H9 (cell line): Measurements from ENCODE around the gene OGG1. TPM values are rescaled to one million over a fixed set of nuclear protein-coding genes. Genes with fewer than 3 reads are reported as not detected.

Source experiments
- DNase-seq: peaks from one replicate; pipeline ENCODE4 v3.0.0-alpha.2; 2017
- H2AFZ ChIP-seq: one replicate; pipeline ENCODE4 v1.6.1; 2013; ENCODE audit warnings: mild to moderate bottlenecking, low read length, control low read depth, moderate library complexity
- H2AK5ac ChIP-seq: 2 replicates; pipeline ENCODE4 v1.6.1; 2013; ENCODE audit warnings: low read length, control low read depth, mixed read lengths; ENCODE audit not compliant: insufficient read length
- H2BK120ac ChIP-seq: one replicate; pipeline ENCODE4 v1.6.1; 2013; ENCODE audit warnings: low read depth, mild to moderate bottlenecking, low read length, control low read depth, inconsistent platforms; ENCODE audit not compliant: poor library complexity, severe bottlenecking
- H2BK12ac ChIP-seq: 2 replicates; pipeline ENCODE4 v1.6.1; 2013; ENCODE audit warnings: low read length, control low read depth, mixed read lengths, low read depth; ENCODE audit not compliant: insufficient read length
- H2BK15ac ChIP-seq: 2 replicates; pipeline ENCODE4 v1.6.1; 2013; ENCODE audit warnings: low read depth, low read length, control low read depth
- H2BK20ac ChIP-seq: one replicate; pipeline ENCODE4 v1.6.1; 2013; ENCODE audit warnings: low read depth, mild to moderate bottlenecking, low read length, control low read depth, inconsistent platforms; ENCODE audit not compliant: poor library complexity, severe bottlenecking
- H2BK5ac ChIP-seq: 2 replicates; pipeline ENCODE4 v1.6.1; 2013; ENCODE audit warnings: low read length, control low read depth, mixed read lengths; ENCODE audit not compliant: insufficient read length
- H3K14ac ChIP-seq: 2 replicates; pipeline ENCODE4 v1.6.1; 2013; ENCODE audit warnings: low read length, control low read depth; ENCODE audit not compliant: insufficient read depth
- H3K18ac ChIP-seq: 2 replicates; pipeline ENCODE4 v1.6.1; 2013; ENCODE audit warnings: low read depth, mild to moderate bottlenecking, mixed read lengths, low read length, control low read depth; ENCODE audit not compliant: insufficient read length
- H3K23ac ChIP-seq: 2 replicates; pipeline ENCODE4 v1.6.1; 2013; ENCODE audit warnings: low read length, control low read depth, mixed read lengths, low read depth; ENCODE audit not compliant: insufficient read length
- H3K23me2 ChIP-seq: 2 replicates; pipeline ENCODE4 v1.6.1; 2013; ENCODE audit warnings: low read depth, mild to moderate bottlenecking, mixed read lengths, low read length, control low read depth; ENCODE audit not compliant: insufficient read length, poor library complexity, severe bottlenecking
- H3K27ac ChIP-seq: 2 replicates; pipeline ENCODE4 v1.5.1; 2013; ENCODE audit warnings: low read length, control low read depth, mixed read lengths, low read depth; ENCODE audit not compliant: insufficient read length
- H3K27me3 ChIP-seq: 2 replicates; pipeline ENCODE4 v1.6.1; 2013; ENCODE audit warnings: low read length, control low read depth, inconsistent platforms; ENCODE audit not compliant: insufficient read depth
- H3K4ac ChIP-seq: 2 replicates; pipeline ENCODE4 v1.6.1; 2013; ENCODE audit warnings: low read depth, mild to moderate bottlenecking, control low read depth, inconsistent platforms, low read length, moderate library complexity
- H3K4me1 ChIP-seq: 2 replicates; pipeline ENCODE4 v1.6.1; 2013; ENCODE audit warnings: low read length, control low read depth, inconsistent platforms; ENCODE audit not compliant: insufficient read depth
- H3K4me2 ChIP-seq: 2 replicates; pipeline ENCODE4 v1.6.1; 2013; ENCODE audit warnings: low read length, control low read depth, mixed read lengths; ENCODE audit not compliant: insufficient read length, insufficient read depth
- H3K56ac ChIP-seq: 2 replicates; pipeline ENCODE4 v1.6.1; 2013; ENCODE audit warnings: low read depth, mild to moderate bottlenecking, mixed read lengths, low read length, control low read depth; ENCODE audit not compliant: insufficient read length
- H3K79me1 ChIP-seq: 2 replicates; pipeline ENCODE4 v1.6.1; 2013; ENCODE audit warnings: low read depth, mild to moderate bottlenecking, moderate library complexity, low read length, control low read depth, inconsistent platforms; ENCODE audit not compliant: insufficient read depth, poor library complexity, severe bottlenecking
- H3K79me2 ChIP-seq: 2 replicates; pipeline ENCODE4 v1.6.1; 2013; ENCODE audit warnings: low read length, control low read depth, inconsistent platforms; ENCODE audit not compliant: insufficient read depth
- H3K9ac ChIP-seq: 2 replicates; pipeline ENCODE4 v1.6.1; 2013; ENCODE audit warnings: low read length, control low read depth, mixed read lengths; ENCODE audit not compliant: insufficient read length; ENCODE audit errors: extremely low read depth
- H3K9me3 ChIP-seq: one replicate; pipeline ENCODE4 v1.6.1; 2013; ENCODE audit warnings: low read depth, low read length, inconsistent platforms; ENCODE audit not compliant: control insufficient read depth
- H3T11ph ChIP-seq: one replicate; pipeline ENCODE4 v1.6.1; 2013; ENCODE audit warnings: mild to moderate bottlenecking, low read length, control low read depth, inconsistent platforms
- H4K20me1 ChIP-seq: one replicate; pipeline ENCODE4 v1.6.1; 2013; ENCODE audit not compliant: control insufficient read depth, insufficient read length, insufficient read depth
- H4K5ac ChIP-seq: 2 replicates; pipeline ENCODE4 v1.6.1; 2013; ENCODE audit warnings: low read depth, mild to moderate bottlenecking, mixed read lengths, low read length, control low read depth; ENCODE audit not compliant: insufficient read length
- H4K8ac ChIP-seq: replicated peaks from 2 replicates; pipeline ENCODE4 v1.6.1; 2013; ENCODE audit warnings: low read length, control low read depth, mixed read lengths, low read depth; ENCODE audit not compliant: insufficient read length
- H4K91ac ChIP-seq: 2 replicates; pipeline ENCODE4 v1.6.1; 2013; ENCODE audit warnings: low read depth, mild to moderate bottlenecking, moderate library complexity, mixed read lengths, low read length, control low read depth; ENCODE audit not compliant: insufficient read length
- H3K27ac Mint-ChIP-seq, 3 experiments: 2 replicates in 2 of 3; 3 replicates in 1 of 3; pipeline ENCODE4 v1.8.0; 2020 to 2021; ENCODE audit warnings: mixed read lengths in 3 of 3, mild to moderate bottlenecking in 1 of 3, moderate library complexity in 1 of 3
- H3K27me3 Mint-ChIP-seq: 2 replicates; pipeline ENCODE4 v1.8.0; 2021; ENCODE audit warnings: low read depth, mild to moderate bottlenecking, moderate library complexity, mixed read lengths
- H3K36me3 Mint-ChIP-seq, 3 experiments: 2 replicates in 2 of 3; 3 replicates in 1 of 3; pipeline ENCODE4 v1.8.0; 2020 to 2021; ENCODE audit warnings: low read depth in 3 of 3, mixed read lengths in 3 of 3; ENCODE audit not compliant: insufficient read depth in 1 of 3
- H3K4me1 Mint-ChIP-seq, 2 experiments: 2 replicates each; pipeline ENCODE4 v1.8.0; 2020; ENCODE audit warnings: mixed read lengths in 2 of 2
- H3K4me3 Mint-ChIP-seq, 2 experiments: 2 replicates in 1 of 2; 3 replicates in 1 of 2; pipeline ENCODE4 v1.8.0; 2020 to 2021; ENCODE audit warnings: mild to moderate bottlenecking in 2 of 2, mixed read lengths in 2 of 2, moderate library complexity in 1 of 2
- H3K9me3 Mint-ChIP-seq, 2 experiments: 2 replicates in 1 of 2; 3 replicates in 1 of 2; pipeline ENCODE4 v1.8.0; 2020; ENCODE audit warnings: mild to moderate bottlenecking in 2 of 2, mixed read lengths in 2 of 2, moderate library complexity in 1 of 2
- WGBS: extraction: QIAGEN DNeasy Blood & Tissue Kit; methylation state at CpG from one replicate; pipeline ENCODE4 v1.1.7; 2013; ENCODE audit warnings: missing lambda C conversion rate, low lambda C conversion rate, mixed read lengths; ENCODE audit not compliant: insufficient read length; ENCODE audit errors: extremely low coverage; 5-methylcytosine and 5-hydroxymethylcytosine counted together
- total RNA-seq: library from RNA; stranded (reverse); gene quantifications from 2 replicates; pipeline ENCODE4 v1.2.1, GENCODE V29; 2021
- TF ChIP-seq, protein P1 (sequence below): fragments of 200-600 bp; sonication (generic); conservative IDR thresholded peaks from 3 replicates; pipeline ENCODE4 v1.8.0; 2021; ENCODE audit warnings: antibody characterized with exemption, mild to moderate bottlenecking

The OGG1 gene
- total RNA-seq, 1 experiment from 2014 or later = 43.4 TPM

DNA sequence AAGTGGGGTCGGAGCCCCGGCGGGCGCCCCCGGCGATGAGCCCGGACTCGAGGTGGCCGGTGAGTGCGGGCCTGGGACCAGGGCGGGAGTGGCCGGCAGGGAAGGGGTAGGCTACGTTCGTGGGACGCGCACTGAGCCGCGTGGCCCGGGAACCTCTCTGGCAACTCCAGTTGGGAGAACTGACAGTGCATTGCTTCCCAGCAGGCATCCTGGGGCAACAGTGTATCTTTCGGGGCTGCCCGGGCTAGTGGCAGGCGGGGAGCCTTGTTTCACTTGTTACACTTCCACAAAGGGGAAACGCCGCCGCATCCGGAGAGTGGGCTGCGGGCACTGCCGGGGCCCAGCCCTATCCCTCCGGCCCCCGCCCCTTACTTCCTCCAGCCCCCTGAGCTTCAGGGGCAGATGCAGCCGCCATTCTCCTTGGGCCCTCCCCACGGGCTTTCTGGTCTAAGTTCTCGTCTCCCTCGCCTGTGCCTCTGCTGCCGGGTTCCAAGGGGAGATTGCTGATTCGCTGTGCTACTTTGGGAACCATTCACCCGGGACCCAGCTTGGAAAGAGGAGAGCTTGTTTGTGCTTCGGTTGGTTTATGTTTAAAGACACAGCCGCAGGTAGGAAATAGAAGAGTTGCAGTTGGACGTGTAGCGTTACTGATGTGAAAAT, 17.5 kb upstream of the OGG1 start:
- Histone ChIP-seq H4K8ac (no peak overlapping the region), H2BK12ac (no peak overlapping the region), H4K20me1 (peaks cover 2% of the 10 kb centered on the region), H3K4me2 (peak overlapping the region; percentile 85), H3K56ac (no peak overlapping the region), H4K91ac (peak overlapping the region; percentile 15), H3K27ac (no peak overlapping the region), H3K23ac (no peak overlapping the region), H3K14ac (peak overlapping the region; percentile 70), H3K27me3 (no peaks in the 10 kb centered on the region), H4K5ac (no peak overlapping the region), H2BK5ac (no peak overlapping the region), H3K9ac (peak overlapping the region; percentile 84), H3K79me2 (peaks cover 13% of the 10 kb centered on the region; the same call in 1 of the 2 replicates), H3K18ac (no peak overlapping the region), H3K9me3 (no peaks in the 10 kb centered on the region), H3K4me1 (no peaks in the 10 kb centered on the region), H2BK15ac (no peak overlapping the region), H3T11ph (no peak overlapping the region), H3K4ac (no peak overlapping the region), H2BK120ac (no peak overlapping the region), H3K23me2 (peaks cover 12% of the 10 kb centered on the region), H2AK5ac (no peak overlapping the region), H2AFZ (no peak overlapping the region), H2BK20ac (no peak overlapping the region), H3K79me1 (peaks cover 4% of the 10 kb centered on the region)
- H3K4me1 Mint-ChIP-seq = peaks cover 17 to 24% of the 10 kb centered on the region in 2 experiments
- no peaks in the 10 kb centered on the region; a peak in 1 of 5 replicates for H3K9me3 Mint-ChIP-seq
- H3K36me3 Mint-ChIP-seq = peaks cover 14 to 37% (median 31%) of the 10 kb centered on the region in 3 experiments; a peak in 6 of 7 replicates
- peak overlapping the region in 2 of 3 experiments; percentile 85 to 87; a peak in 4 of 7 replicates for H3K27ac Mint-ChIP-seq
- no peaks in the 10 kb centered on the region for H3K27me3 Mint-ChIP-seq
- no peak for DNase-seq
- peak overlapping the region; percentile 88 to 91 for H3K4me3 Mint-ChIP-seq
- TF ChIP-seq, protein P1, sequence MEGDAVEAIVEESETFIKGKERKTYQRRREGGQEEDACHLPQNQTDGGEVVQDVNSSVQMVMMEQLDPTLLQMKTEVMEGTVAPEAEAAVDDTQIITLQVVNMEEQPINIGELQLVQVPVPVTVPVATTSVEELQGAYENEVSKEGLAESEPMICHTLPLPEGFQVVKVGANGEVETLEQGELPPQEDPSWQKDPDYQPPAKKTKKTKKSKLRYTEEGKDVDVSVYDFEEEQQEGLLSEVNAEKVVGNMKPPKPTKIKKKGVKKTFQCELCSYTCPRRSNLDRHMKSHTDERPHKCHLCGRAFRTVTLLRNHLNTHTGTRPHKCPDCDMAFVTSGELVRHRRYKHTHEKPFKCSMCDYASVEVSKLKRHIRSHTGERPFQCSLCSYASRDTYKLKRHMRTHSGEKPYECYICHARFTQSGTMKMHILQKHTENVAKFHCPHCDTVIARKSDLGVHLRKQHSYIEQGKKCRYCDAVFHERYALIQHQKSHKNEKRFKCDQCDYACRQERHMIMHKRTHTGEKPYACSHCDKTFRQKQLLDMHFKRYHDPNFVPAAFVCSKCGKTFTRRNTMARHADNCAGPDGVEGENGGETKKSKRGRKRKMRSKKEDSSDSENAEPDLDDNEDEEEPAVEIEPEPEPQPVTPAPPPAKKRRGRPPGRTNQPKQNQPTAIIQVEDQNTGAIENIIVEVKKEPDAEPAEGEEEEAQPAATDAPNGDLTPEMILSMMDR = no peak
- WGBS = no CpG with 5 or more reads among the region's 41 CpGs
